ENCODE data around the gene PASK. TPM values are rescaled to one million over a fixed set of nuclear protein-coding genes. Genes with fewer than 3 reads are reported as not detected.
A peak's percentile ranks its signal among the peaks of the same experiment; 100 is the strongest.

PASK gene
- total and polyA plus RNA-seq, 9 of the 15 experiments (the other 6 are each of a cell fraction or from before 2014, with no cell fraction given) = 1.5 to 30.3 (median 9.9) TPM

GRCh38 chr2:241140445-241140840 is 8.8 kb downstream of the PASK start:
- FAIRE-seq (no peak), DNase-seq (ENCODE audit: extremely low read depth in 1 of 4, low spot score in 3 of 4) (no peak), ATAC-seq (no peak)
- no peak overlapping the region for H3K4me3 ChIP-seq
- no peak for TF ChIP-seq FUS (optimal IDR thresholded peaks at IDR 0.05; ENCODE audit: low read depth, low read length)
- TF ChIP-seq PURB (CRISPR knock-in tag; IDR thresholded peaks at IDR 0.05; ENCODE audit: low read depth) = no peak
- no peak overlapping the region for H3K4me2 ChIP-seq (ENCODE audit: insufficient read depth, low read length)
- WGBS (ENCODE audit: insufficient coverage, low coverage, missing lambda C conversion rate) = 94% methylated on average over 10 of the region's 10 CpGs
- intact Hi-C loops (cut with micrococcal nuclease) = no loop called here
- POLR2A ChIA-PET = interaction anchor here (1.1 kb wide), 1 partner anchor 10 kb away, joined by 4 read pairs; the partner anchor contains the start of gene PPP1R7
- no peaks in the 10 kb centered on the region for H3K79me2 ChIP-seq (ENCODE audit: control insufficient read depth, insufficient read depth, low read length)
- in situ Hi-C loops (cut with MboI) = no loop called here
- H3K27me3 ChIP-seq (ENCODE audit: control insufficient read depth in 2 of 2, insufficient read depth in 2 of 2, low read length in 2 of 2) = no peaks in the 10 kb centered on the region
- no TSS peak for BruUV-seq (replicated peaks)
- H3K27ac ChIP-seq (ENCODE audit: extremely low read depth, low read depth, low read length) = no peak overlapping the region
- no peaks in the 10 kb centered on the region for H3K9me3 ChIP-seq (replicated peaks; ENCODE audit: control insufficient read depth, insufficient read depth, low read depth, low read length)
- H3K9ac ChIP-seq (ENCODE audit: insufficient read depth in 1 of 2, low read depth in 2 of 2, low read length in 2 of 2) = no peak overlapping the region
- H4K20me1 ChIP-seq (replicated peaks; ENCODE audit: control insufficient read depth, insufficient read depth, low read length) = no peaks in the 10 kb centered on the region
- H3K36me3 ChIP-seq (ENCODE audit: control insufficient read depth, insufficient read depth, low read length) = peaks cover 30% of the 10 kb centered on the region; the same call in 1 of the 3 replicates
- H3K9me1 ChIP-seq (ENCODE audit: control insufficient read depth, insufficient read depth, low read length) = no peaks in the 10 kb centered on the region
- CTCF ChIA-PET (ENCODE audit: low intra/inter-chr PET ratio) = no interaction called here
- no peak overlapping the region for H2AFZ ChIP-seq (ENCODE audit: low read depth, low read length)
- H3K4me1 ChIP-seq (replicated peaks in 1 of 2; ENCODE audit: control insufficient read depth in 2 of 2, insufficient read depth in 2 of 2, low read length in 2 of 2) = peaks cover 0 to 6% of the 10 kb centered on the region in 2 experiments; a peak in 1 of 5 replicates

GRCh38 chr2:241139531-241140444 is 9.5 kb downstream of the PASK start:
- Histone ChIP-seq H3K4me2 (ENCODE audit: insufficient read depth, low read length) (no peak overlapping the region), H3K9me3 (replicated peaks; ENCODE audit: control insufficient read depth, insufficient read depth, low read depth, low read length) (no peaks in the 10 kb centered on the region), H3K27me3 (ENCODE audit: control insufficient read depth in 2 of 2, insufficient read depth in 2 of 2, low read length in 2 of 2) (no peaks in the 10 kb centered on the region), H3K79me2 (ENCODE audit: control insufficient read depth, insufficient read depth, low read length) (no peaks in the 10 kb centered on the region), H4K20me1 (replicated peaks; ENCODE audit: control insufficient read depth, insufficient read depth, low read length) (no peaks in the 10 kb centered on the region), H3K4me3 (no peak overlapping the region), H2AFZ (ENCODE audit: low read depth, low read length) (no peak overlapping the region), H3K36me3 (ENCODE audit: control insufficient read depth, insufficient read depth, low read length) (peaks cover 34% of the 10 kb centered on the region; the same call in 1 of the 3 replicates), H3K27ac (ENCODE audit: extremely low read depth, low read depth, low read length) (no peak overlapping the region), H3K4me1 (replicated peaks in 1 of 2; ENCODE audit: control insufficient read depth in 2 of 2, insufficient read depth in 2 of 2, low read length in 2 of 2) (peaks cover 0 to 6% of the 10 kb centered on the region in 2 experiments; a peak in 1 of 5 replicates), H3K9me1 (ENCODE audit: control insufficient read depth, insufficient read depth, low read length) (no peaks in the 10 kb centered on the region), H3K9ac (ENCODE audit: insufficient read depth in 1 of 2, low read depth in 2 of 2, low read length in 2 of 2) (no peak overlapping the region)
- DNase-seq (ENCODE audit: extremely low read depth in 1 of 4, low spot score in 3 of 4) (no peak), ATAC-seq (no peak), FAIRE-seq (no peak)
- in situ Hi-C loops (cut with MboI) (no loop called here), intact Hi-C loops (cut with micrococcal nuclease) (no loop called here)
- POLR2A ChIA-PET = no interaction called here
- BruUV-seq (replicated peaks) = no TSS peak
- WGBS (ENCODE audit: insufficient coverage, low coverage, missing lambda C conversion rate) = 88% methylated on average over 20 of the region's 24 CpGs
- CTCF ChIA-PET (ENCODE audit: low intra/inter-chr PET ratio) = no interaction called here
- TF ChIP-seq ZNF79 (CRISPR knock-in tag; IDR thresholded peaks at IDR 0.05; ENCODE audit: low read depth) = no peak
- TF ChIP-seq ZNF121 (CRISPR knock-in tag; conservative IDR thresholded peaks at IDR 0.05) = peak; percentile 50; the same call in 1 of the 2 replicates
